Cardiac muscle cell (in vitro differentiated cells and primary cell): ENCODE data around the gene KIAA0930. TPM values are rescaled to one million over a fixed set of nuclear protein-coding genes. Genes with fewer than 3 reads are reported as not detected.

Experiments
- DNase-seq, 2 donors: peaks; one replicate each; pipeline versions ENCODE4 v3.0.0 to v3.0.0-alpha.2; 2010 to 2017; ENCODE audit warnings: low read depth in 1 of 2, low spot score in 1 of 2
- H3K27ac ChIP-seq: fragments of 200-600 bp; sonication (generic); 2 replicates; pipeline ENCODE4 v1.5.1; 2016
- H3K27me3 ChIP-seq: fragments of 200-600 bp; sonication (generic); 2 replicates; pipeline ENCODE4 v1.6.0; 2016; ENCODE audit warnings: control low read depth
- H3K36me3 ChIP-seq: fragments of 200-600 bp; sonication (generic); 2 replicates; pipeline ENCODE4 v1.5.1; 2016; ENCODE audit warnings: control low read depth
- H3K4me1 ChIP-seq: fragments of 200-600 bp; sonication (generic); 2 replicates; pipeline ENCODE4 v1.8.1; 2017; ENCODE audit warnings: low read depth, mild to moderate bottlenecking, mixed run types
- H3K4me3 ChIP-seq: fragments of 200-600 bp; sonication (generic); 2 replicates; pipeline ENCODE4 v1.5.1; 2016; ENCODE audit warnings: mild to moderate bottlenecking
- H3K9me3 ChIP-seq: fragments of 200-600 bp; sonication (generic); 2 replicates; pipeline ENCODE4 v1.5.1; 2017; ENCODE audit warnings: low read depth, mild to moderate bottlenecking, control low read depth
- CTCF ChIP-seq: IDR thresholded peaks from 2 replicates; pipeline ENCODE4 v1.5.1; 2012; ENCODE audit warnings: low read depth, mild to moderate bottlenecking, low read length
- polyA plus RNA-seq: library from polyadenylated mRNA; unstranded; fragments of >200 nt; fragmentation: Nextera tagmentation; extraction: Ambion mirVana; gene quantifications from 2 replicates; pipeline ENCODE4 v1.2.1, GENCODE V29; 2016
- total RNA-seq: library from RNA; depleted of rRNA; stranded (reverse); fragments of >200 nt; gene quantifications from 2 replicates; pipeline ENCODE4 v1.2.3, GENCODE V29; 2016

The KIAA0930 gene
- total and polyA plus RNA-seq, 2 experiments from 2014 or later = 11.8 to 12.7 TPM

DNA sequence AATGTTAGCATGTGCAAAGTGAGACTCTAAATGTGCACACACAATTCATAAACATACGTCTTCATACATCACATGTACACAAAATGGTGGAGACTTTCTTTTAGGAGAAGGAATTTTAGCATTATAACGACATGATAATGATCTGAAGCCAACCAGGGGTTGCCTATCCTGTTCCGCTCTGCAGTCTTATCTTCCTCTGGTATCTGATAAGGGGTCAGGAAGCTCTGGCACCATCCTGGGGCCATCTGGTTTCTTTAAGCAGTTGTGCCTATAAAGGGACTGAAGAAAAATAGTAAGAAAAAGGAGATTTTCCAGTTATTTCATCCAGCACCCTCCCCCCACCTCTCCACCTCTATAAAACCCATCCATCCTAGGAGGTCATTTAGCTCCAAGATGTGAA, 82.8 kb downstream of the KIAA0930 start:
- H3K36me3 ChIP-seq = no peaks in the 10 kb centered on the region
- no peak overlapping the region for H3K27ac ChIP-seq
- no peaks in the 10 kb centered on the region for H3K9me3 ChIP-seq
- no peaks in the 10 kb centered on the region for H3K4me1 ChIP-seq
- no peak overlapping the region for H3K4me3 ChIP-seq
- no peaks in the 10 kb centered on the region for H3K27me3 ChIP-seq
- DNase-seq = no peak
- TF ChIP-seq CTCF = no peak

DNA sequence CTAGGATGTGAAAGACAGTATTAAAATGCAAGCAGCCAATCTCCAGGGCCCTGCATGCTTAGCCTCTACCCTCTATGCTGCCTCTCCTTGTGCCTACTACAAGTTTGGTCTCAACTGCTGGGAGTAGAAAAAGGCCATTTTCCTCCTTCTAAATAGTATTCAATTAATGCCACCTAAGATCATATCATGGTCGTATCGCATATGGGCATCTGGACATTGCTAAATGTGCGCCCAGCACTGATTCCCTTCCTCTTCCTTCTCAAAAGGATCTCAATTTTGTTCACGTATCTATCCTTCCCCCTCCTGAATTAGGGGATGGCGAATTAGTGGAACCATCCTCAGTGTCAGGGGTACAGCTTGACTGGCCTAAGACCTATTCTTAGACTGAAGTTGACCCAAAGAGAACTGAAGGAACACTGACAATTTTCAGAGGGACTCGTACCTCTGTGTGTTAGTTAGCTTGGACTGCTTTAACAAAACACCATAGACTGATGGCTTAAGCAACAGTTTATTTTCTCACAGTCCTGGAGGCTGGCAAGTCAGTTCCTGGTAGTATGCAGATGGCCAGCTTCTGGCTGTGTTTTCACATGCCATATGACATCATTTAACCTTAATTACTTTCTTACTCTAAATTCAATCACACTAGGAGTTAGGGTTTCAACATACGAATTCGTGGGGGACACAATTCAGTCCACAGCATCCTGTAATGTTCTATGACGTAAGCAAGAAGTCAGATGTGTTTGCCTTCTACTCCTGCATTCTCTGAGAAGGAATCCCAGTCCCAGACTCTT, 85.4 kb downstream of the KIAA0930 start:
- no peaks in the 10 kb centered on the region for H3K9me3 ChIP-seq
- H3K4me3 ChIP-seq = no peak overlapping the region
- H3K36me3 ChIP-seq = no peaks in the 10 kb centered on the region
- peak in 1 of 2 donors; percentile 59 for DNase-seq
- no peaks in the 10 kb centered on the region for H3K27me3 ChIP-seq
- TF ChIP-seq CTCF = no peak
- no peak overlapping the region for H3K27ac ChIP-seq
- H3K4me1 ChIP-seq = no peaks in the 10 kb centered on the region

DNA sequence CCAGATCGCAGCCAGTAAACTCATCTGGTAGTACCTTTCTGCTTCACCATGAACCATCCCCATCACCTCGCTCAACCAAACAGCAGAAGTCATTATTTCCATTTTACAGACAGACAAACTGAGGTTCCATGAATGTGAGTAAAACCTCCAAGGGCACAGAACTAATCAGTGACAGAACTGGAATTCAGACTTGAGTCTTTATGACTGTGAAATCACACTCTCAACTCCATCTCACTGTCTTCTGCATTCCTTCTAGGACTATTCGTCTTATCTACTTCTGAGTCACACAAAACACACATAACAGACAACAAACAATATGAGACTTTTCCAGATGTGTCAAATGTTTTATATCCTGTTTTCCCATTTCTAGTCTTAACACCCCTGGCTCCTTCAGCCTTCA, 86.3 kb downstream of the KIAA0930 start:
- Histone ChIP-seq H3K36me3 (no peaks in the 10 kb centered on the region), H3K27ac (no peak overlapping the region), H3K4me3 (no peak overlapping the region), H3K27me3 (no peaks in the 10 kb centered on the region), H3K9me3 (no peaks in the 10 kb centered on the region), H3K4me1 (no peaks in the 10 kb centered on the region)
- peak in 1 of 2 donors; percentile 81 for DNase-seq
- TF ChIP-seq CTCF = no peak

DNA sequence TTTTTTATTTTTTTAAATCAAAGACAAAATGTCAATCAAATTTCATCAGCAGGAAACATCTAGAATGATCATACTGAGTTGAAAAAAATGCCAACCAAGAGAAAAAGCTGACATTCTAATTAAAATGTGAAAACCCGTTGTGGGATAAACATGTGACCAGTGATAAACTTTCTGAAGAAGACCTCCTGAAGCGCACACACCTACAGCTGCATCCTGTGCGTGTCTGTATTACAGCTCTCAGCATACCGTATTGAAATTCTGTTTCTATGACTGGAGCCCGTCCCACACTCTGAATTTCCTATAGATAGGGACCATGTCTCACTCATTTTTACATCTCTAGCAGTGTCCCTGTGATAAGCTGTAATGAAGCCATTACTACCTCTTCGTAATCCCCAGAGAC, 89.2 kb downstream of the KIAA0930 start:
- H3K9me3 ChIP-seq = no peaks in the 10 kb centered on the region
- no peak for DNase-seq
- H3K27ac ChIP-seq = no peak overlapping the region
- H3K4me3 ChIP-seq = no peak overlapping the region
- H3K36me3 ChIP-seq = no peaks in the 10 kb centered on the region
- no peaks in the 10 kb centered on the region for H3K4me1 ChIP-seq
- TF ChIP-seq CTCF = no peak
- H3K27me3 ChIP-seq = no peaks in the 10 kb centered on the region

DNA sequence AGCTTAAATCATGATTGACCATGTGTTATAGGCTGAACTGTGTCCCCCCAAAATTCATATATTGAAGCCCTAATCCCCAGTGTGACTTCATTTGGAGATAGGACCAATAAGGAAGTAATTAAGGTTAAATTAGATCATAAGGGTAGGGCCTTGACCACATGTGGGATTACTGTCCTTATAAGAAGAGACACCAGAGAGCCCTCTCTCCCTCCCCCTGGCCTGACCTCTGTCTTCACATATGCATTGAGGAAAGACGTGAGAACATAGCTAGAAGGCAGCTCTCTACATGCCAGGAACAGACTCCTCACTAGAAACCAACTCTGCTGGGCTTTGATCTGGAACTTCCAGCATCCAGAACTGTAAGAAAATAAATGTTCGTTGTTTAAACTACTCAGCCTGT, 90.6 kb downstream of the KIAA0930 start:
- Histone ChIP-seq H3K4me3 (no peak overlapping the region), H3K27me3 (no peaks in the 10 kb centered on the region), H3K27ac (no peak overlapping the region), H3K36me3 (no peaks in the 10 kb centered on the region), H3K4me1 (no peaks in the 10 kb centered on the region), H3K9me3 (no peaks in the 10 kb centered on the region)
- DNase-seq = no peak
- no peak for TF ChIP-seq CTCF
